DMS114 treated with DMSO at 0.1 percent for 48 hours (cell line): ENCODE results near the gene CCSER1.
"Not testable (repeated sequence)": the region's sequence is repeated elsewhere in the genome, so short reads cannot be mapped to it uniquely, and the experiment has no call there.

Experiments
- DNase-seq: peaks from one replicate; lab custom pipeline; 2025; ENCODE audit not compliant: unreplicated experiment; lab: John Stamatoyannopoulos, UW

Gene CCSER1

DNA sequence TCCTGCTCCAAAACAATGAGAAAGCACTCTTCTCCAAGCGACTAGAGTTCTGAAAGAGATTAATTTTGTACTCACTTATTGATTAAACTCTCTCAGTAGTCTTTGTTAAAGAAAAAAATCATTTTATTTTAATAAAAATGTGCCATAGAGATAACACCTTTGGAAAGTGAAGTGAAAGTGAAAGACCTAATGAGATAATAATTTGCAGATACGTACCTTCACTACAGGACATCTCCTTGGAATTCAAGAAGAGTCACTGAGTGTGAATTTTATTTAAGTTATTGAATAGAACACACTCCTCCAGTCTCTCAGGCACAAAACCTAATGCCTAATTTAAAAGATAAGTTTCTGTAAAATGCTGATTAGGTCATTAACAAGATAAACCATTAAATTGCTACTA, 1106.0 kb downstream of the CCSER1 start:
- no peak for DNase-seq

- no peak for DNase-seq
These were observed 1115.9 kb downstream of the CCSER1 start for GRCh38 chr4:91243132-91243531.

- no peak for DNase-seq
These were observed 1128.8 kb downstream of the CCSER1 start for GRCh38 chr4:91256043-91256442.

- DNase-seq: no peak
These were observed 1129.6 kb downstream of the CCSER1 start for GRCh38 chr4:91256751-91257150.

- no peak for DNase-seq
These were observed 1130.5 kb downstream of the CCSER1 start for GRCh38 chr4:91257721-91258120.

DNA sequence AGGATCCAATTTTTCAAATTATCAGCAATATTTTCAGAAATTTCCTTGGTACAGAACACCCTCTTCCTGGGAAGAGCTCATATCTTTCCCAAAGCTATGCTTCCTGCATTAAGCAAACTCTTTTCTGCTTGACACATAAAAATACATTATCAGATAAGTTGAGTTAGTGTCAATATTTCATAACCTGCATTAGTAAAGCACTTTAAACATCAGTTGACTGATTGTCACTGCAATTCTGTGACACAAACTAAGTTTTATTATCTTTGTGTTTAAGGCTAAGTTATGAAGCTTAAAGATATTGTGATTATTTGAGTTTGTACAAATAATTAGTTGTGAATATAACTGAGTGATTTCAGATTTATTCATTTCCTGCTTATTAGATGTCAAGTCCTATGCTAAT, 1131.1 kb downstream of the CCSER1 start:
- DNase-seq: no peak

DNA sequence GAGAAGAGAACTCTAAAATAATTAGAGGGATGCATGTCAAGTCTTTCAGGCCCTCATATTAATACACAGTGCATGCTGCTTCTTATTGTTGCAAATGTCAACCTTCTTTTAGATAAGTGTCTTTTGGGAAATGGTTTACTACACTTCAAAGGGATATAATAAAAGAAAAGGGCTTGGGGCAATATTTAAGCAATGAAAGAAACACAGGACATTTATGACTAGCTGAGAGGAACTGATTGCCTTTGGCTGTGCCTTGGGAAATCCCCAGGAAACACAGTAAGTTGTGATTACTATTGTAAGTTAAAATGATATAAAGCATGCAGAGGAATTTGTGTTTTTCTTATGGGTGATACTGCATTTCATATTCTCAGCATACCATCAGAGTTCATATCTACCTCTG, 1140.3 kb downstream of the CCSER1 start:
- DNase-seq: no peak

GRCh38 chr4:91268481-91268880, 1141.3 kb downstream of the CCSER1 start:
- DNase-seq: not testable (repeated sequence)

- no peak for DNase-seq
These were observed 1141.7 kb downstream of the CCSER1 start for GRCh38 chr4:91268913-91269312.

DNA sequence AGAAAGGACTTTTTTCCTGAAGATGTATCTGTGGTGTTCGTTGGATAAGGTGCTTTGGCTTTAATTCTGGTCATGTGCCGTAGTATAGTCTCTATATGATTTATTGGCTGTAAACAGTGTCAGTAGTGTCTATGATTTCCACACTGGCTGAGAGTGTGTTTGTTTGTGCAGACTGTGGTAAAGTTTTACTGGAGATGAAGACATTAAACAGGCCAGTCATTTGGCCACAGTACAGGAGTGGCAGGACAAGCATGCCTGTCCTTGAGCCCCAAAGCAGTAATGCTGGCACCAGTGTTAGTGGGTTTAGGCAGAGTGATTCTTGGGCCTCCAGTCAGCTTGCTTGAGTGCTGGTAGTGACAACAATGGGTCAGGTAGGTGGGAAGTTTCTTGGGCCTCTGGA, 1152.7 kb downstream of the CCSER1 start:
- no peak for DNase-seq

- no peak for DNase-seq
These were observed 1153.5 kb downstream of the CCSER1 start for GRCh38 chr4:91280551-91281290.

GRCh38 chr4:91282217-91282616, 1155.0 kb downstream of the CCSER1 start:
- no peak for DNase-seq

GRCh38 chr4:91283726-91284230, 1156.6 kb downstream of the CCSER1 start:
- no peak for DNase-seq

GRCh38 chr4:91284480-91284879, 1157.3 kb downstream of the CCSER1 start:
- no peak for DNase-seq

GRCh38 chr4:91285487-91285886, 1158.3 kb downstream of the CCSER1 start:
- no peak for DNase-seq

GRCh38 chr4:91288702-91289311, 1161.6 kb downstream of the CCSER1 start:
- no peak for DNase-seq

DNA sequence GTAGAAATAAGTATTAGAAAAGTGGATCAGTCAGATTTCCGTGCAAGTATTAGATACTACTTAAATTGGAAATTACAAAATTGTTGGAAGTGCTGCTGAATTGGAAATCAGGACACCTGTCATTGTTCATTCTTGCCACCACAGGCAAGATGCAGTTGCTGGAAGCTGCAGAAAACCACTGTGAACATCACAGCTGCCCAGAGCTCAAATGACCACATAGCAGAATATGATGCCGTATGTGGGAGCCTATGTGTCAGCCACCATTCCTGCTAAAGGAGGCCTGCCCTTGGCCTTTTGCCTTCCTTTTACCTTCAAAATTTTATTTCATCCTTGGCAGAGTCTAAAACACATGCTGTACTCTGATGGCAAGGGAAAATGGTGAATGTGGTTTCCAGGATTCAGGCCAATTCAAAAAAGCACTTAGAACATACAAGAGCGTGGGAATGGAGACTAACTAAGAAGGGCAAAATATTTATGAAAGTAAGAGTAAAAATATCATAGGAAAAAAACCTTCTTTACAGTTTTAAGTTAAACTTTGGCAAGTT, 1171.0 kb downstream of the CCSER1 start:
- DNase-seq: no peak

GRCh38 chr4:91298824-91299223, 1171.6 kb downstream of the CCSER1 start:
- no peak for DNase-seq

- DNase-seq: no peak
These were observed 1174.9 kb downstream of the CCSER1 start for GRCh38 chr4:91302120-91302519.

GRCh38 chr4:91304292-91304691, 1177.1 kb downstream of the CCSER1 start:
- DNase-seq: no peak

DNA sequence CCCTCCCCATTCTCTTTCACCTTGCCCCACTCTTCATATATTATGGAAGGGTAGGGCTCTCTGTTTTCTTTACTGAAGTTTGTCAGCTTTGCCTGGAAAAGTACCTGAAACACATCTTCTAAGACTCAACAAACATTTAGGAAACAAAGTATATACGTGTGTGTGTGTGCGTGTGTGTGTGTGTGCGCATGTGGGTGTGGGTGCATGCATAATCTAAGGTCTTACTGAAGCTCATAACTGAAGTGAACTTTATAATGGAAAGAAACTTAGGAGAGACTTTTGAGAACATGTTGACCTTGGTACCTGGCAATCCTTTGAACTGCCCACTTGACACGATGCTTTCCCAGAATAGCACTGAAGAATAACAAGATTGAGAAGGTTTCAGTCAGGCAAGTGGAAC, 1190.2 kb downstream of the CCSER1 start:
- DNase-seq: no peak

DNA sequence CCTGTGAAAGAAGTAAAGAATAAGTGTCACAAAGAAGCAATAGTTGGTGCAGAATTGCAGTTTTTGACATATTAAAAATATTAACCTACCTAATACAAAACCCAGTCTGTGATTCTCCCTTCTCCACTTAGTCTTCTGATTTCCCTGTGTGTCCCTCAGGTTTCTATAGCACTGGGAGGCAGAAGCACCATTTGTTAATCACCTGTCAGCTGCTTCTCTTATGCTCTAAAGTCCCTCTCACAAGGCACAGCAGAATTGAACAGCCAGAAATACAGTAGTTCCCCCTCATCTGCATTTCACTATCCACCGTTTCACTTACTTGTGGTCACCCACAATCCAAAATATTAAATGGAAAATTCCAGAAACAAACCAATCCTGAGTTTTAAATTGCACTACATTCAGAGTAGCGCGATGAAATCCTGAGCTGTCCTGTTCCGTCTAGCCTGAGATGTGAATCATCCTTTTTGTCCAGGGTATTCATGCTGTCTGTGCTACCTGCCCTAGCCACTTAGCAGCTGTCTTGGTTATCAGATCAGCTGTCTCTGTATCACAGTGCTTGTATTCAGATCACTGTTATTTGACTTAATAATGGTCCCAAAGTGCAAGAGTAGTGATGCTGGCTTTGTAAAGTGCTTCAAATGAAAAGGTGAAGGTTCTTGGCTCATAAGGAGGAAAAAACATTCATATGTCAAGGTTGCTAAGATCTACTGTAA, 1192.5 kb downstream of the CCSER1 start:
- DNase-seq: no peak
